Neuronal stem cell (in vitro differentiated cells): Measurements from ENCODE around the gene DTNA.

ENCODE experiments used
- DNase-seq: peaks from one replicate; pipeline ENCODE4 v3.0.0-alpha.2; 2013; ENCODE audit warnings: low spot score
- H2AFZ ChIP-seq: one replicate; pipeline ENCODE4 v1.6.1; 2013; ENCODE audit warnings: mild to moderate bottlenecking, low read length, inconsistent platforms
- H2AK5ac ChIP-seq: 2 replicates; pipeline ENCODE4 v1.6.1; 2013; ENCODE audit warnings: low read depth, mild to moderate bottlenecking, inconsistent platforms, low read length, moderate library complexity, mixed read lengths
- H2BK120ac ChIP-seq: 2 replicates; pipeline ENCODE4 v1.6.1; 2013; ENCODE audit warnings: low read depth, mild to moderate bottlenecking, inconsistent platforms, low read length, moderate library complexity, mixed read lengths
- H2BK12ac ChIP-seq: one replicate; pipeline ENCODE4 v1.6.1; 2013; ENCODE audit warnings: low read length, inconsistent platforms
- H2BK15ac ChIP-seq: 2 replicates; pipeline ENCODE4 v1.6.1; 2013; ENCODE audit warnings: mild to moderate bottlenecking, low read length, inconsistent platforms, mixed read lengths
- H2BK5ac ChIP-seq: one replicate; pipeline ENCODE4 v1.6.1; 2013; ENCODE audit warnings: inconsistent platforms, mild to moderate bottlenecking, low read length, moderate library complexity
- H3K14ac ChIP-seq: one replicate; pipeline ENCODE4 v1.6.1; 2013; ENCODE audit warnings: low read length, inconsistent platforms
- H3K18ac ChIP-seq: 2 replicates; pipeline ENCODE4 v1.6.1; 2013; ENCODE audit warnings: low read length, inconsistent platforms
- H3K23ac ChIP-seq: 2 replicates; pipeline ENCODE4 v1.6.1; 2013; ENCODE audit warnings: low read depth, mild to moderate bottlenecking, mixed read lengths, low read length, inconsistent platforms; ENCODE audit not compliant: poor library complexity
- H3K27ac ChIP-seq: replicated peaks from 3 replicates; pipeline ENCODE4 v1.5.1; 2013; ENCODE audit warnings: low read length, inconsistent platforms
- H3K27me3 ChIP-seq, 3 experiments: 2 replicates each; pipeline ENCODE4 v1.6.1; 2013; ENCODE audit warnings: low read length in 3 of 3, mild to moderate bottlenecking in 2 of 3, inconsistent platforms in 1 of 3, low read depth in 1 of 3, mixed read lengths in 1 of 3, moderate library complexity in 1 of 3; ENCODE audit not compliant: control insufficient read depth in 3 of 3, insufficient read depth in 3 of 3
- H3K36me3 ChIP-seq, 2 donors: replicated peaks in 1 of 2; 2 replicates each; pipeline ENCODE4 v1.6.1; 2013; ENCODE audit warnings: low read length in 2 of 2; ENCODE audit not compliant: control insufficient read depth in 2 of 2, insufficient read depth in 2 of 2
- H3K4ac ChIP-seq: 2 replicates; pipeline ENCODE4 v1.6.1; 2013; ENCODE audit warnings: inconsistent platforms, mild to moderate bottlenecking, low read length, moderate library complexity
- H3K4me1 ChIP-seq, 2 donors: 1 replicate in 1 of 2; 2 replicates in 1 of 2; pipeline ENCODE4 v1.6.1; 2013; ENCODE audit warnings: low read length in 2 of 2, low read depth in 1 of 2; ENCODE audit not compliant: control insufficient read depth in 2 of 2, insufficient read depth in 1 of 2
- H3K4me2 ChIP-seq: one replicate; pipeline ENCODE4 v1.6.1; 2013; ENCODE audit warnings: mild to moderate bottlenecking, low read length, inconsistent platforms; ENCODE audit not compliant: insufficient read depth, poor library complexity, severe bottlenecking
- H3K4me3 ChIP-seq, 2 donors: 2 replicates each; pipeline ENCODE4 v1.5.1; 2013; ENCODE audit warnings: low read length in 2 of 2, mild to moderate bottlenecking in 2 of 2, inconsistent platforms in 1 of 2, moderate library complexity in 1 of 2
- H3K79me1 ChIP-seq: one replicate; pipeline ENCODE4 v1.6.1; 2013; ENCODE audit warnings: low read depth, mild to moderate bottlenecking, inconsistent platforms, low read length, moderate library complexity
- H3K9ac ChIP-seq: one replicate; pipeline ENCODE4 v1.6.1; 2013; ENCODE audit warnings: mild to moderate bottlenecking, low read depth, low read length, inconsistent platforms; ENCODE audit not compliant: poor library complexity
- H3K9me3 ChIP-seq, 2 donors: replicated peaks in 1 of 2; 2 replicates each; pipeline versions ENCODE3 to v1.6.1; 2013; ENCODE audit warnings: low read length in 2 of 2, mild to moderate bottlenecking in 2 of 2, inconsistent platforms in 1 of 2, low read depth in 1 of 2, mixed read lengths in 1 of 2, moderate library complexity in 1 of 2; ENCODE audit not compliant: control insufficient read depth in 2 of 2, insufficient read depth in 1 of 2
- H4K8ac ChIP-seq: one replicate; pipeline ENCODE4 v1.6.1; 2013; ENCODE audit warnings: low read depth, mild to moderate bottlenecking, inconsistent platforms, low read length, moderate library complexity
- H4K91ac ChIP-seq: one replicate; pipeline ENCODE4 v1.6.1; 2013; ENCODE audit warnings: low read length, low read depth, mild to moderate bottlenecking, inconsistent platforms; ENCODE audit not compliant: poor library complexity
- WGBS, 2 donors: extraction: QIAGEN DNeasy Blood & Tissue Kit; methylation state at CpG; one replicate each; pipeline ENCODE4 v1.1.7; 2013; ENCODE audit warnings: missing lambda C conversion rate in 2 of 2, mixed read lengths in 1 of 2; ENCODE audit not compliant: insufficient read length in 2 of 2, insufficient replicate concordance in 1 of 2; ENCODE audit errors: extremely low coverage in 2 of 2; 5-methylcytosine and 5-hydroxymethylcytosine counted together

The DTNA gene

DNA sequence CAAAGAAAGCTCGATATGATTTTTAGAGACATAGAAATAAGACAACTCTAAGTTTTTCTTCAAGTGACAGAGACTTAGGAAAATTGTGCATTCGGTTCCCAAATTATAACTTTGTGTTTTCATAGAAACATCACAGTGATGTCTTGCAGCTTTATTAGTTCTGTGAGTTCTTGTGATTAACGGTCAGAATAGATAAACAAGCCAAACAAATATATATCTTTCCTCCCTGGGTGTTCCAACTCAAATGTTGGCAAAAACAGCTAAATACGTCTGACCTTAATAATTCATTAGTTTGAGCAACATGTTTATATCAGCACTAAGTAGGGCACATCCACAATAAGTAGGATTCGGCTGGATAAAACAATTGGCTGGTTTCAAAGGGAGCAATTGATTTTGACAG, 47.6 kb downstream of the DTNA start:
- no peaks in the 10 kb centered on the region for H3K4me1 ChIP-seq
- no CpG with 5 or more reads among the region's 5 CpGs for WGBS, 2 donors
- no peak overlapping the region for H2BK15ac ChIP-seq
- DNase-seq: no peak
- H3K79me1 ChIP-seq: no peaks in the 10 kb centered on the region
- H3K4me3 ChIP-seq: no peak overlapping the region
- no peaks in the 10 kb centered on the region for H3K36me3 ChIP-seq
- H3K4ac ChIP-seq: no peak overlapping the region
- H3K27me3 ChIP-seq: no peaks in the 10 kb centered on the region
- H3K9ac ChIP-seq: no peak overlapping the region
- H2AK5ac ChIP-seq: no peak overlapping the region
- H3K23ac ChIP-seq: no peak overlapping the region
- no peak overlapping the region for H3K4me2 ChIP-seq
- H2BK120ac ChIP-seq: no peak overlapping the region
- no peak overlapping the region for H2BK5ac ChIP-seq
- no peak overlapping the region for H2BK12ac ChIP-seq
- no peak overlapping the region for H3K18ac ChIP-seq
- no peak overlapping the region for H3K27ac ChIP-seq
- H3K9me3 ChIP-seq: peaks cover 0 to 2% of the 10 kb centered on the region in 2 donors
- H4K91ac ChIP-seq: no peak overlapping the region
- no peak overlapping the region for H3K14ac ChIP-seq
- H4K8ac ChIP-seq: no peak overlapping the region
- no peak overlapping the region for H2AFZ ChIP-seq

DNA sequence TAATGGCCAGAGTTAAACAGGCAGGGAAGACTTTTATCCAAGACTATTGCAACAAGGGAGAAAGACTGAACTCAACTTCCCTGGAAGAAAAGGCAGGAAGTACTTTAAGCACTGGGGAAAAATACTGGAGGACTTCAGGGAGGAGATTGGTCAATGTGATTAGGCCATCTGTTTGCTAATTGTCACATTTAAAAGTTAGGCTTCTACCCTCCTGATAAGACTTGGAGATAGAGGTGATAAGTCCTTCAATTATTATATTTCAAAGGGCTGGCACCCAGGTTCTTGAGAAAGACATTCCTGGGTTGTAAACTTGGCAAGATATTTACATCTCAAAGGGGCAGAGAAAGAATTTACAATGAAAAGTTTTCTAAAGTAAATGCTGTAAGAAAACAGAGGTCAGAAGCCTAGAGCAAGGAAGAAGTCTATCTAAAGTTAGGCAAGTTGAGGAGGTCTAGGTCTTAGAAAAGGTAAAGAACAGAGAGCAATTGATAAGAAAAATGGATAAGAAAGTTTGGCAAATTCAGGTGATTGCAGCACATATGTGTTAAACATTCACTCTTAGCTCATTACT, 48.4 kb downstream of the DTNA start:
- H3K18ac ChIP-seq: no peak overlapping the region
- H2BK15ac ChIP-seq: no peak overlapping the region
- H3K4me3 ChIP-seq: no peak overlapping the region
- no peak overlapping the region for H3K4me2 ChIP-seq
- H2AK5ac ChIP-seq: no peak overlapping the region
- no peak overlapping the region for H2BK12ac ChIP-seq
- H3K79me1 ChIP-seq: no peaks in the 10 kb centered on the region
- no peak overlapping the region for H3K14ac ChIP-seq
- H2BK120ac ChIP-seq: no peak overlapping the region
- no peak for DNase-seq
- no peak overlapping the region for H3K27ac ChIP-seq
- H4K8ac ChIP-seq: no peak overlapping the region
- no peak overlapping the region for H3K9ac ChIP-seq
- H3K36me3 ChIP-seq: no peaks in the 10 kb centered on the region
- no peak overlapping the region for H3K23ac ChIP-seq
- H3K27me3 ChIP-seq: no peaks in the 10 kb centered on the region
- no peak overlapping the region for H4K91ac ChIP-seq
- no peak overlapping the region for H2AFZ ChIP-seq
- peaks cover 0 to 2% of the 10 kb centered on the region in 2 donors for H3K9me3 ChIP-seq
- H3K4ac ChIP-seq: no peak overlapping the region
- no peaks in the 10 kb centered on the region for H3K4me1 ChIP-seq
- no peak overlapping the region for H2BK5ac ChIP-seq

DNA sequence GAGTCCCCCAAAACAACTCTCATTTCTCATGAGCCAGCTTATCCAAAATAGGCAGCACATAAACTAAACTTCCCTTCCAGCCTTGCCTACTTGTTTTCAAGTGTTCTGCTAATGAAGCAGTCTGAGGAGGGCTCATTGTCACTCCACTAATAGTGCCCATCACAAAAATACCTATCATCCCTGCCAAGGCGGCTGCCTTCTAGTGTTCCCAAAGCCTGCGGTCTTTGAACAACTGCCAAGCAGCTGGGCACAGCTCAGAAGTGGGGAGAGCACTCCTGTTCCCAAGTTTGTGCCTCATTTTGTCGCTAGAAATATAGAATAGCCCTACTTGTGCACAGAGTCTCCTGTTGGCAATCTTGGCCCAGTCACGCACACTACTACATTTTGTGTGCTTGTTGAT, 50.3 kb downstream of the DTNA start:
- no peaks in the 10 kb centered on the region for H3K27me3 ChIP-seq
- H2BK15ac ChIP-seq: no peak overlapping the region
- H3K4me3 ChIP-seq: no peak overlapping the region
- H3K4me1 ChIP-seq: no peaks in the 10 kb centered on the region
- no peak overlapping the region for H2AFZ ChIP-seq
- DNase-seq: no peak
- H3K23ac ChIP-seq: no peak overlapping the region
- no peak overlapping the region for H2BK12ac ChIP-seq
- H2BK120ac ChIP-seq: no peak overlapping the region
- H2BK5ac ChIP-seq: no peak overlapping the region
- H3K4ac ChIP-seq: no peak overlapping the region
- H3K18ac ChIP-seq: no peak overlapping the region
- no peaks in the 10 kb centered on the region for H3K79me1 ChIP-seq
- no peak overlapping the region for H3K4me2 ChIP-seq
- H3K36me3 ChIP-seq: no peaks in the 10 kb centered on the region
- H3K14ac ChIP-seq: no peak overlapping the region
- no peak overlapping the region for H2AK5ac ChIP-seq
- no CpG with 5 or more reads among the region's 4 CpGs for WGBS, 2 donors
- H3K9ac ChIP-seq: no peak overlapping the region
- no peak overlapping the region for H4K91ac ChIP-seq
- H4K8ac ChIP-seq: no peak overlapping the region
- no peaks in the 10 kb centered on the region for H3K9me3 ChIP-seq
- no peak overlapping the region for H3K27ac ChIP-seq

DNA sequence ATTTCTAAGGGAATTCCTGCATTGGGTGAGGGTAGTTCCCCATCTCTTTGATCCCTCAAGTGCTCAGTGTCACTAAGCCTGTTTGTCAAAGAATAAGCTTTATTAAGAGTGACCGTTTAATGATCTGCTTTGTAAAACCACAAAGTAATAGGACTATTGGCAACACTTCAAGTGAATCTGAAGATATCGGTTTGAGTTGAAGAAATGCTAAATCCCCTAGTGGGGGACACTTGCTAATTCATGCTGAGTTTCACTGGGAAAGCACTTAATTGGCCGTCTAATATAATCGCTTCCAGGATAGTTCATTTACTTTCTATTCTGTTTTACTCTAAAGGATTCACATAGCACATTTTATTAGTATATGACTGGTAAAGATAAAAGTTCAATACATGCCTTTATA, 54.4 kb downstream of the DTNA start:
- no peak overlapping the region for H4K8ac ChIP-seq
- no peak overlapping the region for H2BK5ac ChIP-seq
- H3K23ac ChIP-seq: no peak overlapping the region
- no peaks in the 10 kb centered on the region for H3K27me3 ChIP-seq
- H2BK15ac ChIP-seq: no peak overlapping the region
- no peaks in the 10 kb centered on the region for H3K4me1 ChIP-seq
- no peak overlapping the region for H2AFZ ChIP-seq
- no peak overlapping the region for H3K18ac ChIP-seq
- no peak overlapping the region for H3K4me2 ChIP-seq
- H4K91ac ChIP-seq: no peak overlapping the region
- DNase-seq: no peak
- H2AK5ac ChIP-seq: no peak overlapping the region
- no peak overlapping the region for H2BK12ac ChIP-seq
- H3K36me3 ChIP-seq: no peaks in the 10 kb centered on the region
- no peak overlapping the region for H2BK120ac ChIP-seq
- H3K79me1 ChIP-seq: no peaks in the 10 kb centered on the region
- H3K9ac ChIP-seq: no peak overlapping the region
- no CpG with 5 or more reads among the region's 4 CpGs for WGBS, 2 donors
- H3K27ac ChIP-seq: no peak overlapping the region
- no peak overlapping the region for H3K4me3 ChIP-seq
- H3K4ac ChIP-seq: no peak overlapping the region
- no peaks in the 10 kb centered on the region for H3K9me3 ChIP-seq
- no peak overlapping the region for H3K14ac ChIP-seq
